Peyer's patch (tissue), 4 donors: ENCODE results near the gene RBBP6. TPM values are rescaled to one million over a fixed set of nuclear protein-coding genes. Genes with fewer than 3 reads are reported as not detected.

Experiments
- DNase-seq, 3 donors: peaks; one replicate each; pipeline ENCODE4 v3.0.0-alpha.2; 2017 to 2019
- H3K27ac ChIP-seq, 4 donors: fragments of 200-600 bp; sonication (generic); one replicate each; pipeline ENCODE4 v1.5.1; 2016 to 2019
- H3K27me3 ChIP-seq, 2 donors: fragments of 200-600 bp; sonication (generic); one replicate each; pipeline ENCODE4 v1.5.1; 2019
- H3K36me3 ChIP-seq, 3 donors: fragments of 200-600 bp; sonication (generic); one replicate each; pipeline ENCODE4 v1.5.1; 2016 to 2019
- H3K4me1 ChIP-seq, 4 donors: fragments of 200-600 bp; sonication (generic); one replicate each; pipeline ENCODE4 v1.5.1; 2016 to 2019
- H3K4me3 ChIP-seq, 4 donors: fragments of 200-600 bp; sonication (generic); 1 replicate in 3 of 4; 2 replicates in 1 of 4; pipeline ENCODE4 v1.5.1; 2016 to 2019; ENCODE audit warnings: mild to moderate bottlenecking in 1 of 4
- H3K9me3 ChIP-seq, 4 donors: fragments of 200-600 bp; sonication (generic); one replicate each; pipeline ENCODE4 v1.5.1; 2016 to 2019; ENCODE audit warnings: mild to moderate bottlenecking in 1 of 4
- CTCF ChIP-seq, 6 experiments: fragments of 450-650 bp in 4 of 6; fragments of 200-600 bp in 2 of 6; sonication (generic) in 1 of 6; IDR thresholded peaks; one replicate each; pipeline ENCODE4 v1.5.1; 2017 to 2019; ENCODE audit warnings: antibody characterized with exemption in 6 of 6, mild to moderate bottlenecking in 3 of 6, moderate library complexity in 1 of 6
- POLR2A ChIP-seq, 2 donors: fragments of 450-650 bp; IDR thresholded peaks; one replicate each; pipeline ENCODE4 v1.5.1; 2017; ENCODE audit warnings: antibody characterized with exemption in 2 of 2, mild to moderate bottlenecking in 2 of 2, moderate library complexity in 2 of 2
- total RNA-seq, 4 donors: library from RNA; depleted of rRNA; stranded (reverse); fragments of >200 nt; gene quantifications; one replicate each; pipeline ENCODE4 v1.1.0, GENCODE V29; 2016

Gene RBBP6
- total RNA-seq, 4 donors from 2014 or later, result 36.4 to 67.9 (median 54.7) TPM

GRCh38 chr16:24499193-24499814, 40.1 kb upstream of the RBBP6 start:
- H3K4me1 ChIP-seq, result no peaks in the 10 kb centered on the region
- no peaks in the 10 kb centered on the region for H3K27me3 ChIP-seq
- TF ChIP-seq CTCF (IDR thresholded peaks at IDR 0.05) (peak in 2 of 6 experiments; percentile 20 to 28), POLR2A (IDR thresholded peaks at IDR 0.05) (no peak)
- no peak overlapping the region for H3K4me3 ChIP-seq
- H3K36me3 ChIP-seq, result no peaks in the 10 kb centered on the region
- no peak for DNase-seq
- no peaks in the 10 kb centered on the region for H3K9me3 ChIP-seq
- no peak overlapping the region for H3K27ac ChIP-seq

GRCh38 chr16:24504472-24505345, 34.7 kb upstream of the RBBP6 start:
- no peaks in the 10 kb centered on the region for H3K27me3 ChIP-seq
- DNase-seq, result peak in 2 of 3 donors; percentile 25 to 72
- H3K9me3 ChIP-seq, result no peaks in the 10 kb centered on the region
- no peak overlapping the region for H3K27ac ChIP-seq
- H3K36me3 ChIP-seq, result no peaks in the 10 kb centered on the region
- TF ChIP-seq POLR2A (IDR thresholded peaks at IDR 0.05), result no peak
- TF ChIP-seq CTCF (IDR thresholded peaks at IDR 0.05), result peak; percentile 53 to 78 (median 63)
- H3K4me1 ChIP-seq, result no peaks in the 10 kb centered on the region
- H3K4me3 ChIP-seq, result no peak overlapping the region

- Histone ChIP-seq H3K9me3 (no peaks in the 10 kb centered on the region), H3K36me3 (no peaks in the 10 kb centered on the region), H3K27me3 (no peaks in the 10 kb centered on the region), H3K27ac (no peak overlapping the region), H3K4me3 (no peak overlapping the region), H3K4me1 (no peaks in the 10 kb centered on the region)
- TF ChIP-seq POLR2A (IDR thresholded peaks at IDR 0.05) (no peak), CTCF (IDR thresholded peaks at IDR 0.05) (no peak)
- no peak for DNase-seq
Observed at GRCh38 chr16:24505959-24506358, 33.4 kb upstream of the RBBP6 start.

- H3K27me3 ChIP-seq, result no peaks in the 10 kb centered on the region
- H3K9me3 ChIP-seq, result no peaks in the 10 kb centered on the region
- TF ChIP-seq POLR2A (IDR thresholded peaks at IDR 0.05), result no peak
- no peak for TF ChIP-seq CTCF (IDR thresholded peaks at IDR 0.05)
- no peaks in the 10 kb centered on the region for H3K4me1 ChIP-seq
- no peak for DNase-seq
- H3K27ac ChIP-seq, result no peak overlapping the region
- H3K4me3 ChIP-seq, result no peak overlapping the region
- H3K36me3 ChIP-seq, result no peaks in the 10 kb centered on the region
Observed at GRCh38 chr16:24507959-24508480, 31.3 kb upstream of the RBBP6 start.

GRCh38 chr16:24508614-24509013, 30.8 kb upstream of the RBBP6 start:
- no peak for TF ChIP-seq POLR2A (IDR thresholded peaks at IDR 0.05)
- no peak for TF ChIP-seq CTCF (IDR thresholded peaks at IDR 0.05)
- no peaks in the 10 kb centered on the region for H3K4me1 ChIP-seq
- H3K27ac ChIP-seq, result no peak overlapping the region
- no peaks in the 10 kb centered on the region for H3K27me3 ChIP-seq
- H3K36me3 ChIP-seq, result no peaks in the 10 kb centered on the region
- H3K4me3 ChIP-seq, result no peak overlapping the region
- H3K9me3 ChIP-seq, result no peaks in the 10 kb centered on the region
- DNase-seq, result no peak
